T-helper 9 cell (primary cell): Measurements from ENCODE around the gene NLGN4X.

Experiments used
- DNase-seq: peaks from one replicate; pipeline ENCODE4 v3.0.0-alpha.2; 2020
- total RNA-seq, 2 donors: gene quantifications; one replicate each; lab custom pipeline; 2026; lab: John Stamatoyannopoulos, UW

Gene NLGN4X
- total RNA-seq: 0 to 0.07 reads per million in 2 donors

- no peak for DNase-seq
Measured at GRCh38 chrX:6228720-6229119, at the start of gene NLGN4X. NLGN4X (minus strand) TSS chrX:6228867; CDS start chrX:6151466, 77,401 bp downstream.

- DNase-seq: no peak
Measured at GRCh38 chrX:6266041-6266440, 37.4 kb upstream of the NLGN4X start.

DNA sequence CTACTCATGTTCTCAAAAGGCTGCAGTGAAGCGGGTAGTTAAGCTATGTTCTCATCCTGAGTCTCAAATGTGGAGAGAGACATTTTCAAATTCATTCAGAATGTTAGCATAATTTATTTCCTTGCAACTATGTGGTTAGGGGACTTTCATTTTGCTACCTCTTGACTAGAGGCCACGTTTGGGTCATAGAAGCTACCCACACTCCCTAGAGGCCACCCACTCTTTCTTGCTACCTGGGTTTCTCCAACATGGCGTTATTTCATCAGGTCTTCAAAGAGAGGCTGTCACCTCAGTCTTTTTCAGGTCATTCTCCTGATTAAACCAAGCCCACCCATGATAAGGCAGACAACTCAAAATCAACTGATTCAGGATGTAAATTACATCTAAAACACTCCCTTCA, 34.3 kb upstream of the NLGN4X start:
- DNase-seq: no peak

- DNase-seq: no peak
Measured at GRCh38 chrX:6257025-6257424, 28.4 kb upstream of the NLGN4X start.

DNA sequence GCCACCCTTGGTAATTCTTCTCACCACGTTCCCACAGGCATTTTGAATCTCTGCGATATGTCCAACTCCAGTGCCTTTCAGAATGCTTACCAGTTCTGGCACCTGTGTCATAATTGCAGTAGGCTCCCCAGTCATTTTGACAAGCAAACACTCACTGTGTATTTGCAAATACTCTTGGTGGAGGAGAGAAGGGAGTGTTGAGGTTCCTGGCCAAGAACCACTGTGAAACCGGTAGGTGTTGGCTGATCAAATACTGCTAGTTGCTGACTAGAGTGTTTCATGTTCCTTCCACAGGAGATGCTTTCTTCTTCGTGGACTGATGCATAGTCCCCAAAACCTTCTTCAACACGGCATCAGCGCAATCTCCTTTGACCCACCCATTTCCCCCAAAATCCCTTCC, 16.0 kb upstream of the NLGN4X start:
- DNase-seq: no peak

DNA sequence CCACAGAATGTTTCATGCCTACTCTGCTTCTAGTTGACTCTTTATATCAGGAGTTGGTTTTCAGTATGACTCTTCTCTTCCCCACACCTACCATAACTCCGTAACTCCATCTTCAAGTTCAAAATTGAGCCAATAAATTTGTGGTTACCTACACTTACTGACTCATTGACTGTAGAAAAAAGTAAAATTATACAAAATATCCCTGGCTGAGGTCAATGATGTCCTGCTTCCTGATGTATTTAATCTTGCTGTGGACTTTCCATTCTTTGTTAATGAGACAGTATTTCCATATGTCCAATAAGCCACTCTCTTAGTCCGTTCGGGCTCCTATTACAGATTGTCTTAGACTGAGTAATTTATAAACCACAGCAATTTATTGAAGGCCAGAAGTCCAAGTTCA, 9.9 kb upstream of the NLGN4X start:
- DNase-seq: no peak

GRCh38 chrX:6227935-6228334, 732 bp downstream of the NLGN4X start:
- no peak for DNase-seq

GRCh38 chrX:6227453-6227835, 1.2 kb downstream of the NLGN4X start:
- no peak for DNase-seq

DNA sequence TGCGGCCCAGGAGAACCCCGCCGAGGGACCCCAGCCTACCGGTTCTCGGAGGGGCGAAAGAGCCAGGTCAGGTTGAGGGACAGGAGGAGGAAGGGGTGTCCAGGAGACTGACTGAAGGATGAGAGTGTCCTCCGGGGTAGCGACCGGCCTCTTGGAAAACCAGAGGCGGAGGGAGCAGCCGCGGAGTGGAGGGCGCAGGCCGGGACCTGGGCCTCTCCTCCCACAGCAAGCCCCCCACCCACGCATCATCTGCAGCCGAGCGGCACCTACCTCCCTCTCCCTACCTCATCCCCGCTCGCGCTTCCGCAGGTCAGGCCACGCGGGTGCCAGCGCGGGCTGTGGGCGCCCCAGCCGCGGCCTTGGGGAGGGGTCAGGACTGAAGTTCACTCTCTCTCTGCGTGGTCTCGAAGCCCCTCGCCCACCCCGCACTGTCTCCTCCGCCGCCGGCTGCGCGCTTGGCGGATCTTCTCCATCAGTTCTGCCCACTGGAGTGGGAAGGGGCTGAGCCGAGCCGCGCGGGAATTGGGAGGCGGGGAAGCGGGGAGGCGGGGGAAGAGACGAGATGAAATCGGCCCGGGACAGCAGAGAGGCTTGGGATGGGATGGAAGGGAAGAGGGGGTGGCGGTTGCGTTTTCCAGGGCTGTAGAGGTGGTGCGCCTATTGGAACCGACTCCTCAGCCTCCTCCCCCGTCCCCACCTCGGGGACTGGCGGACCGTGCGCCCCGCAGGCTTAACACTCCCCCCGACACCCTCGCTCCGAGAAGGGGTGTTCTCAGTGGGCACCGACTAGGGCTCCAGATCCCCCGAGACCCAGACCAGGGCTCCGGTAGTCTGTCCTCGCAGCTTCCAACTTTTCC, 1.8 kb downstream of the NLGN4X start:
- DNase-seq: no peak

- DNase-seq: no peak
Measured at GRCh38 chrX:6225911-6226595, 2.6 kb downstream of the NLGN4X start.

GRCh38 chrX:6225288-6225910, 3.3 kb downstream of the NLGN4X start:
- no peak for DNase-seq

DNA sequence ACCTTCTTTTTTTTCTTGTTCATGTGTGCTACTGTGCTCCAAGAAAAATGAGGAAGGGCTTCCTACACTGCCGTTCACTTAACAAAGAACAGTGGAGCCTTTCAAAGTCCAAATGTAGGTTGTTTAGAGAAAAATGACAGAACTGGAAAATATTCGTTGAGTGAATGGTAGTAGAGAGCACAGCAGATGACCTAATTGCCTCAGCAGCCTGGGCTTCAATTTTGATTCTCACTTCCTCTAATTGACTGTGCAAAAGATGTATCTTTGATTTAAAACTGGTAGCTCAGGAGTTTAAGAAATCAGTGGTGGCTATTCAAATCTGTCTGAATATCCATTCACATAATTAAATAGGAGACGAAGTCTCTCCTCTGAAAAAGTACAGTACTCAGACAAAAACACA, 5.2 kb downstream of the NLGN4X start:
- DNase-seq: no peak

GRCh38 chrX:6210230-6210629, 18.4 kb downstream of the NLGN4X start:
- DNase-seq: no peak

DNA sequence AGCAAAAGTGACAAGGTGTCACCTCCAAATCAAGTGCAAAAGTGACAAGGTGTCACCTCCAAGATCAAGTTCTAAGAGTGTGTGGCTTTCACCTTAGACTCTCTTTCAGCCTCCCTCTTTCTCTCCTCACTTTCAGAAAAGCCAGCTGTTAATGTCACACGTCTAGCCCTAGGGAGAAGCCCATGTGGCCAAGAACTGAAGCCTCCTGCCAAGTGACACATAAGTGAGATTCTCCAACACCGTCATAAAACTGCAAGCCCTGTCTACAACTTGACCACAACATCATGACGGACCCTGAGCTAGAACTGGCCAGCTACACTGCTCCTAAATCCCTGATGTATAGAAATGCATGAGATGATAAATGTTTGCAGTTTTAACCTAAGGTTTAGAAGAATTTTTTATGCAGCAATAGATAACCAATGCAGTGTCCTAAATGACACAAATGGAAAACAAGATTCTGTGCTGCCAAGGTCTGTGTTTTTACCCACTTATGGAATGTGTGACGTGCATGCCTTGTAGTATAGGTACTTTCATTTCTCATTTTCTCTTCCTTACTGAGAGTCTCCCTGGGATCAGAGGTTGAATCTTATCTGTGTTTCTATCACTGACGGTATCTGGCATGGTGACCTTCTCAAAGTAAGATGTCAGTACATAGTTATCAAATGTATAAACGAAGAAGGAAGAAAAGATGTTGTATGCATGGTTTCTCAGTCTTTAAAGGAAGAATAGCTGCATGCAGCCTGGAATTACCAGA, 25.0 kb downstream of the NLGN4X start:
- DNase-seq: no peak

- no peak for DNase-seq
Measured at GRCh38 chrX:6199486-6199885, 29.2 kb downstream of the NLGN4X start.

- no peak for DNase-seq
Measured at GRCh38 chrX:6187256-6187655, 41.4 kb downstream of the NLGN4X start.

- no peak for DNase-seq
Measured at GRCh38 chrX:6184900-6185515, 43.7 kb downstream of the NLGN4X start.

GRCh38 chrX:6175914-6176313, 52.8 kb downstream of the NLGN4X start:
- no peak for DNase-seq

GRCh38 chrX:6170424-6170823, 58.2 kb downstream of the NLGN4X start:
- DNase-seq: no peak

- DNase-seq: no peak
Measured at GRCh38 chrX:6169407-6169806, 59.3 kb downstream of the NLGN4X start.

DNA sequence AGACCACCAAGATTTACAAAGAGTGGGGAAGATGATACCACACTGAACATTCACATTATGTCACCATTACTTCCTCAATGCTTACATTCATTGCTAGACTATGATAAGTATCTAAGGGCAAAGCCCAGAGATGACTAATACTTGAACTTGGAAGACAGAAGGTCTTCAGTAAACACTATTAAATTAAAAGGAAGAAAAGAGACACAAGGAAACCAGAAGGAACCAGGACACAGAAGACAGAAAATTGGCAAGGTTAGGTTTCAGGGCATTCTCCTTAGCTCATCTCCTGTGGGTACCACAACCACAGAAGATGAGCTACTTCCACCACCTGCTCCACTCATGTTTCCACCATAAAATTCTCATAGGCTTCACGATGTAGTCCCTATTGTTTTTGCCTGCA, 64.9 kb downstream of the NLGN4X start:
- DNase-seq: no peak

DNA sequence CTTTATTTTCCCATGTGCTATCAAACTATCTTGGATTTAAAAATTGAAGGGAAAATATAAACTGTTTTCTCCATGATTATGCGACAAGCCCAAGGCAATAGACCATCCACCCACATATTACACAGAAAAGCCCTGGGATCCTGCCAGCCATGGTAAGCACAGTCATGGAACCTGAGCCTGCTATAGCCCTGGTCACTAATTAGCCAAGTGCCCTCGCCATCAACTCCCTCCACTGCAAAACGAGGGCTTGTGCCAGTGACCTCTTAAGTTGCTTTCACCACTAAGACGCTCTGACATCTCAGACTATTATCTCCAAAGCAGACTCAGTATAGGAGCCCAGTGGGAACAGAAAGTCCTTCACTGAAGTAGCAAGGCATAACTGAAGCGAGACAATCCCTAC, 69.2 kb downstream of the NLGN4X start:
- no peak for DNase-seq

GRCh38 chrX:6151971-6152370, 76.7 kb downstream of the NLGN4X start:
- no peak for DNase-seq
